Endothelial cell of umbilical vein (primary cell): Measurements from ENCODE around the gene PIGT.

Source experiments
- CTCF ChIP-seq, 2 donors: IDR thresholded peaks; 1 replicate in 1 of 2; 2 replicates in 1 of 2; pipeline ENCODE4 v1.5.1; 2011; ENCODE audit warnings: low read length in 2 of 2, mild to moderate bottlenecking in 2 of 2, moderate library complexity in 2 of 2, control low read depth in 1 of 2, inconsistent platforms in 1 of 2, low read depth in 1 of 2; ENCODE audit not compliant: insufficient read depth in 1 of 2; ENCODE audit errors: extremely low read depth in 1 of 2
- EZH2 ChIP-seq: IDR thresholded peaks from 2 replicates; pipeline ENCODE4 v1.6.1; 2012; ENCODE audit warnings: borderline replicate concordance, low read depth, mild to moderate bottlenecking, moderate library complexity, low read length, inconsistent platforms; ENCODE audit not compliant: severe bottlenecking
- FOS ChIP-seq: IDR thresholded peaks from 2 replicates; pipeline ENCODE4 v1.6.1; 2011; ENCODE audit warnings: mild to moderate bottlenecking, low read length, moderate library complexity, borderline replicate concordance; ENCODE audit not compliant: insufficient read depth
- JUN ChIP-seq: IDR thresholded peaks from 2 replicates; pipeline ENCODE4 v1.6.1; 2011; ENCODE audit warnings: borderline replicate concordance, low read depth; ENCODE audit not compliant: insufficient read length, insufficient read depth
- MAX ChIP-seq: IDR thresholded peaks from 2 replicates; pipeline ENCODE4 v1.6.1; 2011; ENCODE audit not compliant: insufficient read depth, insufficient read length
- MYC ChIP-seq: IDR thresholded peaks from one replicate; pipeline ENCODE4 v1.6.1; 2011; ENCODE audit warnings: mild to moderate bottlenecking, low read depth, low read length
- POLR2A ChIP-seq: IDR thresholded peaks from 2 replicates; pipeline ENCODE4 v1.6.1; 2012; ENCODE audit warnings: low read depth, mild to moderate bottlenecking, control low read depth, low read length
- POLR2AphosphoS5 ChIP-seq: IDR thresholded peaks from 2 replicates; pipeline ENCODE4 v1.6.1; 2012; ENCODE audit warnings: low read depth, mild to moderate bottlenecking, control low read depth, low read length, moderate library complexity; ENCODE audit not compliant: insufficient read depth

- TF ChIP-seq CTCF (IDR thresholded peaks at IDR 0.05; ENCODE audit: extremely low read depth in 1 of 2, insufficient read depth in 1 of 2, low read depth in 1 of 2, low read length in 2 of 2) = no peak
- TF ChIP-seq POLR2A = no peak
- no peak for TF ChIP-seq FOS
- TF ChIP-seq EZH2 = no peak
- TF ChIP-seq MAX = no peak
- no peak for TF ChIP-seq POLR2AphosphoS5
- no peak for TF ChIP-seq MYC
- TF ChIP-seq JUN = no peak
Measured at GRCh38 chr20:45423700-45424099, 7.8 kb downstream of the PIGT start.
